WTC11 (cell line): Measurements from ENCODE around the gene ENTREP3.

Experiments
- E2F1 ChIP-seq: sonication (generic); formaldehyde crosslinking; IDR thresholded peaks from 2 replicates; pipeline ENCODE4 v1.8.0; 2022; ENCODE audit warnings: mild to moderate bottlenecking, missing genetic modification reagents
- FOXK1 ChIP-seq: sonication (generic); formaldehyde crosslinking; IDR thresholded peaks from 2 replicates; pipeline ENCODE4 v1.8.0; 2022; ENCODE audit warnings: mild to moderate bottlenecking, moderate library complexity, missing genetic modification reagents
- STAT6 ChIP-seq: sonication (generic); formaldehyde crosslinking; conservative IDR thresholded peaks from 2 replicates; pipeline ENCODE4 v1.8.1; 2023; ENCODE audit warnings: mild to moderate bottlenecking, low read depth, missing genetic modification reagents, moderate library complexity

GRCh38 chr1:155205035-155205434 is 50.2 kb downstream of the ENTREP3 start:
- TF ChIP-seq STAT6 (CRISPR knock-in tag) (no peak), E2F1 (CRISPR knock-in tag) (no peak), FOXK1 (CRISPR knock-in tag) (no peak)
